ELR (cell line): ENCODE results near the gene SLC7A7.
"Not testable (repeated sequence)": the region's sequence is repeated elsewhere in the genome, so short reads cannot be mapped to it uniquely, and the experiment has no call there.

Source experiments
- DNase-seq: peaks from one replicate; pipeline ENCODE4 v3.0.0-alpha.2; 2015; ENCODE audit warnings: low read depth

The SLC7A7 gene

DNA sequence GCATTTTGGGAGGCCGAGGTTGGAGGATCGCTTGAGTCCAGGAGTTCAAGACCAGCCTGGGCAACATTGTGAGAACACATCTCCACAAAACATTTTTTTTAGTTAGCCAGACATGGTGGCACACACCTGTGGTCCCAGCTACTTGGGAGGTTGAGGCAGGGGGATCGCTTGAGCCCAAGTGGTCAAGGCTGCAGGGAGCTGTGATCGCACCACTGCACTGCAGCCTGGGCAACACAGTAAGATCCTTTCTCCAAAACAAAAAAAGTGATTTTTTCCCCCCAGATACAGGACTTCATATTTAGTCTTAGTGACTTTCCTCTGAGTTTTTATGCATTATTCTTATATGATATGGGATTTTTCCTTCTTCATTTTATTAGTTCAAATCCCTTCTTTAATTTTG is 28.6 kb downstream of the SLC7A7 start:
- no peak for DNase-seq

DNA sequence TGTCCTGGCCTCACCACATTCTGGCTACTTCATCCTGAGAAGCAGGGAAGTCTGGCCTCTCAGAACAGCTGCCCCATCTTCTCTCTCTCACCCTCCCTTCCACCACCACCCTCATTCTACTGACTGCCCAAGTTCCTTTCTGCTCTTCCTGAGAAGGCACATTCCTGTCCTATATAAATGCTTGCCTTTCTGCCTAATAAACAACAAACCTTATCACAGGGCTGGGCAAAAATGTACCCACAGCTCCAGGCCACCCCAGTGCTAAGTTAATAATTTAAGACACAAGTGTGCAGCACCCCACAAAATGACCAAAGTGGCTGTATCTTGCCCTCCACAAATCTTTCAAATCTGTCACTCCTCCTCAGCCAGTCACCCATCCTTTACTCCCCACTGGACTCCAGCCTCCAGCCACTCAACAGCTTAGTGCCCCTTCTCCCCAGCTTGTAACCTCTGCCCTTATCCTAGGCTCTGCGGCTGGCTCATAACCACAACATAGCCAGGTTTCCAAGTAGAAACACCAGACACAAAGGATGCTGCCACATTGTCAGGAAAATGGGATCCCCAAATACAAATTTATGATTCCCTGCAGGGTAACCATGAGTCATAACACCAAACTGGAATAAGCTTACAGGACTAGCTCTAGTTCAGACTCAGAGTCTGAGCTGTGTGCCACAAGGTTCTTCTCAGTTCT is 33.8 kb downstream of the SLC7A7 start:
- DNase-seq = peak; percentile 53

DNA sequence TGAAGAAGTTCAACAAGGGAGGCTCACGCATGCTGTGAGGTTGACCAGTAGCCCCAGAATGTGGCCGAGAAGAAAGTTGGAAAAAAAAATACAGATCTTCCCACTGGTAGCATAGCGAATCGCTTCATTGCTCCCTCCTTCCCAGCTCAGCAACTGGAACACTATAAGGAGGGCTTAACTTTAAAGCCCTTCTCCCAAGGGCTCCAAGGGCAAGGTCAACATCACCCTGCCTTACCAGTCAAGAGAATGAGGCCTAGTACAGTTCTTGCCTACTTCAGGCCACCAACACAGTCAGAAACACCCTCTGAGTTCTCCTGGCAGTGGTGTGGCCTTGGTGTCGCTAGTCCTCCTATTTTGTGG is 34.3 kb downstream of the SLC7A7 start:
- DNase-seq = no peak

DNA sequence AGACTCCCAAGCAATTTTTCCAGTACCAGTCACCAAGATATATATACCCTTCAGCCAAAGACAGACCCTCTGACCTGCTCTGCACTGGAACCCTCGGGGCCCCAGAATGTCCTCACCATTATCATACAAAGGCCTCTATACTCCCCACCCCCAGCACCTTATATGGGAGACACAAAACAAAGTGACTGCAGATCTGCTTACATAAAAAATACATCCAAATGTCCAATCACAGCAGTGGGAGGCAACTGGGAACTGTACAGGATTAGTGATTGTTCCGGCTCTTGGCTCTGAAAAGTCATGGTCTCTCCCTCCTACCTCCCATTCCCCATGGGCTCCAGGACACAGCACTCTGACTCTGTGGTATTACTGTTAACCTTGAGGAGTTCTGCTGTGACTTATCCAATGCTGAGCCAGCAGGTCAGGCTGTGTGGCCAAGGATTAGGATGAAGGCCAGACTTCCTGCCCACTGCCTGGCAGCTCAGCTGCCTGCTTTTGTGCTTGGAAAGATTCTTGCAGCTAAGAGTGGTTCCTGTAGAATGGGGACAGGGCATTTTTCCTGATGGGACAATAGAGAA is 35.0 kb downstream of the SLC7A7 start:
- no peak for DNase-seq

DNA sequence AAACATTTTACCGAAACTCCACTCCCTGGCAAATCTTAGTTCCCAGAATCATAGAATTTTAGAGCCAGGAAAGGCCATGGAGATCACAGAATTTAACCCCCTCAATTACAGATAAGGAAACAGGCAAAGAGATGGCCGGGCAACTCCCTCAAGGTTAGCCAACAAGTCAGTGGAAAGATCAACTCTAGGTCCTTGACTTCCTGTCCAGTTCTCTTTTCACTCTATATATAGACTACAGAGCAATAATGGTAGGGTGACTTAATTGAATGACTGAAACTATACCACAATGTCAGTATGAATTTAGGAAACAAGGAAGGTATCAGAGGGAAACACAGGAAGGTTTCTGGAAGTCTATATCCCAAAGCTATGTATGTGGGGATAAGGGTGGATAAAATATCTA is 37.2 kb downstream of the SLC7A7 start:
- DNase-seq = no peak

DNA sequence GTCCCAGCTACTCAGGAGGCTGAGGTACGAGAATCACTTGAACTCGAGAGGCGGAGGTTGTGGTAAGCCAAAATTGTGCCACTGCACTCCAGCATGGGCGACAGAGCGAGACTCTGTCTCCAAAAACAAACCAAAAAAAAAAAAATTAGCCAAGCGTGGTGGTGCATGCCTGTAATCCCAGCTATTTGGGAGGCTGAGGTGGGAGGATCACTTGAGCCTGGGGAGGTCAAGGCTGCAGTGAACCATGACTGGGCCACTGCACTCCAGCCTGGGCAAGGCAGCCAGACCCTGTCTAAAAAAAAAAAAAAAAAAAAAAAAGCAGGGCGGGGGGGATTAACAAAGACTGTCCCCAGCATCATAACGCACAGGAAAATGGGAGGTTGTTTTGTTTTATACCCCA is 38.4 kb downstream of the SLC7A7 start:
- DNase-seq = not testable (repeated sequence)

DNA sequence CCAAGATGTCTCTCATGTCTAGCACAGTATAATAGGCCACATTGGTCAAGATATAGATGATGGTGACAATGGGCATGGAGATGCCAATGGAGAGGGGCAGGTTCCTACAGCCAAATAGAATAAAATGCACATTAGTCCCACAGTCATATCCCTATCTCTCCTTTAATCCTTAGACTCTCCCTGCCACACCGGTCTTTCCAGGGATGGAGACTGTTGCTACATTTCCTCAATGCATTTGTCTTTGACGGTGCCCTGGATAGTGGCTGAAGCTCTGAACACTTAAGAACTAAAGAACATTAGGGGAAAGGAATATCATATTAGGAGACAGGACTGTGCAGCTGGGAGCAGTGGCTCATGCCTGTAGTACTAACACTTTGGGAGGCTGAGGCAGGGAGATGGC is 39.0 kb downstream of the SLC7A7 start:
- DNase-seq = no peak

DNA sequence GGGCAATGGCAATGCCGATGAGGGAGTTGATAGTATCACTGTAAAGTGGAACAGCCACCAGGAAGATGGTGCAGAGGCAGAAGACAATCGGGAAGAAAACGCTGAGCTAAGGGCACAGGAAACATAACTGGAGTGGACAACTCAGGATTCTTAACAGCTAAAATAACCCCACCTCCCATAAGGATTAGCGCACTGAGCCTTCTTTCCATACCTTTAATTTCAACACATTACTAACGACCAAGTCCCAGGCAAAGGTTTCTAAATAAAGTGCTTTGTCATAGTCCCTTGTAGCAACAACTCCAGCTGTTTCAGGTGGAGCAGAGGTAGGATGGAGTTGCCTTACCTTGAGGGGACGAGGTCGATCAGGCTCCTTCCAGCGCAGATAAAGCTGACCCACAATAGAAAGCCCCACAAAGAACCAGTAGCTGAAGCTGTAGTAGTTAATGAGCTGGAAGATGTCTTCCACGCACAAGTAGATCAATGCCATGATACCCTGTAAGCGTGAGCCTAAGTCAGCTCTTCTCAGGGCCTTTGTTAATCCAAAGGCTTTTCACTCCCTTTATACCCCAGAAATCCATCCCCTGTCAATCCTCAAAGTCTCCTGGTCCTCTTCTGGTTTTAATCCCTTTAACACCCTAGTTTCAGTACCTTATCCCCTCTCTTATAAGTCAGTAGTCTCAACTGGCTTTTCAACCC is 41.1 kb downstream of the SLC7A7 start:
- no peak for DNase-seq

DNA sequence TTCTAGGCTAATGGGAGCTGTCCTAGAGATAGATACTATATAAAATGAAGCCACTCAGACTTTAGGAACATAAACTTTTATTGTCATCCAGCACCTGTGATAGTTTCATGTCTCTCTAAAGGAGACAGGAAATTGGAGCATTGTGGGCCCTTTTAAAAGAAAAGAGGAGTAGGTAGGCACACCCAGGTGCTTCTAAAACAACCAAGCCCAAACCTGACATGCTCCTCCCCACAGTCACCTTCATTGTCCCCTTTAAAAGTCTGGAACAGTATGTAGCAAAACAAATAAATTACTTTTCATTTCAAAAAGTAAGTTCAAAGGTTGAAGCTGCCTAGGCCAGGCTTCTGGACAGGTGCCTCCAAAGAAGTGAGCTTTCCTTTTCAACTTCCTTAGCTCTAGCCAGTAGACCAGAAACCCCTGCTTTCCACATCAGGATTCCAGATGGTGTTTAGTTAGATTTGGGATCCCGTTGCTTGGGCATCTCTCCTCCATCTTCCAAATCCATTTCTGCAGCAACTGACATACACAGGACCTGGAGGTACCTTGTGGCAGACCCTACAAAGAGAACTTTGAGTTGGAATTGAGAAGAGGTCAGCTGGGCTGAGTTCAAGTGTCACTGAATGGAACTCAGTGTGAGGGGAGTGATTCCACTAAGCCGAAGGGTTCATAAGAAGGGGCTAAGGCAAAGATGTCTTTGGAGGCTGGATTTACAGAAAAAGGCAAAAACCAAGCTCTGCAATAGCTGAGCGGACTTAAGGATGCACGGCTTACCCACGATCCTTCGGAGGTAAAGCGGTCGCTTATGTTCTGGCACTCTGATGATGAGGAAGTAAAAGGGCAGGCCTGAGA is 41.8 kb downstream of the SLC7A7 start:
- no peak for DNase-seq

DNA sequence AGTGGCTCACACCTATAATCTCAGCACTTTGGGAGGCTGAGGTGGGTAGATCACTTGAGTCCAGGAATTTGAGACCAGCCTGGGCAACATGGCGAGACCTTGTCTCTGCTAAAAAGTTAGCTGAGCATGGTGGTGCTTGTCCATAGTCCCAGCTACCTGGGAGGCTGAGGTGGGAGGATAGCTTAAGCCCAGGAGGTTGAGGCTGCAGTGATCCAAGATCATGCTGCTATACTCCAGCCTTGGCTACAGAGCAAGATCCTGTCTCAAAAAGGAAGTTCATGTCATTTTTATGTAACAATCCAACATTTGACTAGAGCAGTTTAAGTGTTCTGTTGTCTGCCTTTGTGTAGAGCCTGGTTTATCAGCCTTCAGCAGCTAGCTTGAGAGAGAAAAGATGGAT is 42.5 kb downstream of the SLC7A7 start:
- no peak for DNase-seq

DNA sequence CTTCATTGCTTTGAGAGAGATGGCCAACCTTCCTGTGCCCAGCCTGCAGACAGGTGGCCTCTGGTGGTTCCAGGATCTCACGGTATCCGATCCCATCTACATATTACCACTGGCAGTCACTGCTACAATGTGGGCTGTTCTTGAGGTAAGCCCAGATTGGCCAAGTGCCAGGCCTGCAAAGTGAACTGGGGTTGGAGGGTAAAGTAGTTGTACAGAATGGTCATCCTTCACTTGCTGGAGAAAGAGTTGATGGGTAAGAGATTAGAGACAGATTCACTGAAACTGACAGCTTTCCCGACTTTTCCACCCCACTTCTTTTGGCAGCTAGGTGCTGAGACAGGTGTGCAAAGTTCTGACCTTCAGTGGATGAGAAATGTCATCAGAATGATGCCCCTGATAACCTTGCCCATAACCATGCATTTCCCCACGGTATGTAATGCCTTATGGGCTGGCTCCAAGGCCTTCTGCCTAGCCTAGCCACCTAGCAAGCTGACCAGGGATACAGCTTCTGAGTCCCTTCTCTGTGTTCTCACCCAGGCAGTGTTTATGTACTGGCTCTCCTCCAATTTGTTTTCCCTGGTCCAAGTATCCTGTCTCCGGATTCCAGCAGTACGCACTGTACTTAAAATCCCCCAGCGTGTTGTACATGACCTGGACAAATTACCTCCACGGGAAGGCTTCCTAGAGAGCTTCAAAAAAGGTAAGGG is 44.6 kb downstream of the SLC7A7 start:
- DNase-seq = no peak

DNA sequence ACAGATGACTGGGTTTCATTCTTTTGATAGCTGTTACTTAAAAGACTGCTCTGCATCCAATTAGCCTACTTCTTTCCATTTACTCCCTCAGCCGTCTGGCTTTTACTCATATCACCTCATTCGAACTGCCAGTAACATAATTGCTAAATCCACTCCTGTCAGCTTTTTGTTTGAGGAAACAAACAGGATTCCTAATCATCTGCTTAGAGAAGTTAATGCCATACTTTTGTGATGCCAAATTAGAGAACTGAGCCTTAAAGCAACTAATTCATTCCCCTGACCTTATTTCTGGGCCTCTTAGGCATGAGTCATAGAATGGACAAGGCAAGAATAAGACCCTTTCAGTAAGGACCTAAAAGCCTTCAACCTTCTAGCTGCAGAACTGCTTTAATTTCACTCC is 45.9 kb downstream of the SLC7A7 start:
- no peak for DNase-seq

DNA sequence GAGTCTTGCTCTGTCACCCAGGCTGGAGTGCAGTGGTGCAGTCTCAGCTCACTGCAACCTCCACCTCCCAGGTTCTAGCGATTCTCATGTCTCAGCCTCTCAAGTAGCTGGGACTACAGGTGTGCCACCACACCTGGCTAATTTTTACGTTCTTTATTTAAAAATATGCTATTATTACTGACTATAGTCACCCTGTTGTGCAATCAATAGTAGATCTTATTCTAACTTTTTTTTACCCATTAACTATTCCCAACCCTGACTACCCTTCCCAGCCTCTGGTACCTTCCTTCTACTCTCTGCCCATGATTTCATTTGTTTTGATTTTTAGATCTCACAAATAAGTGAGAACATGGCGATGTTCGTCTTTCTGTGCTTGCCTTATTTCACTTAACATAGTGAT is 46.3 kb downstream of the SLC7A7 start:
- no peak for DNase-seq

DNA sequence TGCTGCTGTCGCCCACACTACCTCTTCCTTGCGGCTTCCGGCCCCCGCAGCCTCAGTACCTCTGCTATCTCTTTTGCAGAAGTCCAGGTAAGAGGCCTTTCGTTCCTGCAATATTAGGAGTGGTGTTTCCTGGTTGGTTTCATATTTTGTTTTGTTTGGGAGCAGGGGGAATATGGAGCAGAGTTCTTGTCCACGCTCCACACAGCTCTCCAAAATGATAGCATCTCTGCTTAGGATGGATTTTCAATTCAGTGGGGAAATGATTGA is 48.0 kb downstream of the SLC7A7 start:
- no peak for DNase-seq

DNA sequence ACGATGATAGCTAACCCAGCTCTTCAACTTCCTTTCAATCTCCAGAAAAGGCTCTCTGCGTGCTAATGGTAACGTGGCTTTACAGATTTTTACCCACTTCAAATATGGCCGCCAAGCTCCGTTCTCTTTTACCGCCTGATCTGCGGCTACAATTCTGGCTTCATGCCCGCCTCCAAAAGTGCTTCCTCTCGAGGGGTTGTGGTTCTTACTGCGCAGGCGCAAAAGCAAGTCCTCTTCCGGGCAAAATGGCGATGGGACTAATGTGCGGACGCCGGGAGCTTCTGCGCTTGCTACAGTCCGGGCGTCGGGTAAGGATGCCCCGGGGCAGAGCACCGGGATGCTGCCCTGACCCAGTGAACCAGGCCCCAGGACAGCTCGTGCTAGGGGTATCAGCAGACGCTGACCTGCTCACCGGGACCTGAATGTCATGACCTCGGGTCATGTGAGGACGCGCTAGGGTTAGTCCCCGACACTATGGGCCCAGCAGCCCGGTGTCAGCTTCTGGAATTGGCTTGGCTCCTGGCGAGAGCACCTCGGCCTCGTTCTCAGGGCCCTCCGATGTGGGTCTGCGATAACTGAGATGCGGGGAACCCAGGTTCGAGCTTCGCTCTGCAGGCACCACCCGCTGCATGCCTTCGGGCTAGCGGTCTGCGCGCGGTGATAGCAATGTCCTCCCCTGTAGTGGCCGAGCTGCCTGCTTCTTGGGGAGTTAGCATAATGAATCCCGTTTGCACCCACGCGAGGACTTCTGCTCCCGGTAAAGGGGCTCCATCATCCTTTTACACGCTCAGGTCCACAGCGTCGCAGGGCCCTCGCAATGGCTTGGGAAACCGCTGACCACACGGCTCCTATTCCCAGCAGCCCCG is 48.5 kb downstream of the SLC7A7 start, which contains the start of gene OXA1L:
TSS of gene OXA1L (plus strand) at position 232 of the 866 bp plus-strand sequence. CDS start at position 246, 14 bp downstream.
- DNase-seq = peak; percentile 98

DNA sequence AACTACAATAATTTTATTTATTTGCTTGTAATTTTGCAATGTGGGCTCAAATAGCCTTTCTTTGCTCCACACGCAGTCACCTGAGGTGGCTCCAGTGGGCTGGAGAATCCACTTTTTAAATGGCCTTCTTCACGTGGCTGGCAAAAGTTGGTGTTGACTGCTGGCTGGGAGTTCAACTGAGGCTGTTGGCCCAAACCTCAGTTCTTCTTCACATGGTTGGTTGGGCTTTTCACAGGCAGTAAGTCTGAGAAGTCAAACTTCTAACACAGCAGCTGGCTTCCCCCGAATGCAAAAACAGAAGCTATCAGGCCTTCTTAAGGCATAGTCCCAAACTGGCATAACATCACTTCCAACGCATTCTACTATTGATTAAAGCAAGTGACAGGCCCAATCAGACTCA is 50.9 kb downstream of the SLC7A7 start:
- no peak for DNase-seq

DNA sequence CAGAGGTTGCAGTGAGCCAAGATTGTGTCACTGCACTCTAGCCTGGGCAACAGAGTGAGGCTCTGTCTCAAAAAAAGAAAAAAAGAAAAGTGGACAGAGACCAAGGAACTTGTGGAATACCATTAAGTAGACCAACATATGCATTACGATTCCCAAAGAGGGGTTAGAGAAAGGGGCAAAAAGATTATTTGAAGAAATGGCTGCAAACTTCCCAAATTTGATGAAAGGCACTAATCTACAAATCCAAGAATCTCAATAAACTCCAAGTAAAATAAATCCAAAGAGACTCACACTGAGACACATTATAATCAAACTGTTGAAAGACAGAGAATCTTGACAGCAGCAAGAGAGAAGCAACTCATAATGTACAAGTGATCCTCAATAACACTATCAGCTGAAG is 53.5 kb downstream of the SLC7A7 start:
- no peak for DNase-seq

DNA sequence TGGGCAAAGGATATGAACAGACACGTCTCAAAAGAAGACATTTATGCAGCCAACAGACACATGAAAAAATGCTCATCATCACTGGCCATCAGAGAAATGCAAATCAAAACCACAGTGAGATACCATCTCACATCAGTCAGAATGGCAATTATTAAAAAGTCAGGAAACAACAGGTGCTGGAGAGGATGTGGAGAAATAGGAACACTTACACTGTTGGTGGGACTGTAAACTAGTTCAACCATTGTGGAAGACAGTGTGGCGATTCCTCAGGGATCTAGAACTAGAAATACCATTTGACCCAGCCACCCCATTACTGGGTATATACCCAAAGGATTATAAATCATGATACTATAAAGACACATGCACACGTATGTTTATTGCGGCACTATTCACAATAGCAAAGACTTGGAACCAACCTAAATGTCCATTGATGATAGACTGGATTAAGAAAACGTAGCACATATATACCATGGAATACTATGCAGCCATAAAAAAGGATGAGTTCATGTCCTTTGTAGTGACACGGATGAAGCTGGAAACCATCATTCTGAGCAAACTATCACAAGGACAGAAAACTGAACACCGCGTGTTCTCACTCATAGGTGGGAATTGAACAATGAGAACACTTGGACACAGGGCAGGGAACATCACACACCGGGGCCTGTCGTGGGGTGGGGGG is 57.1 kb downstream of the SLC7A7 start:
- DNase-seq = not testable (repeated sequence)

DNA sequence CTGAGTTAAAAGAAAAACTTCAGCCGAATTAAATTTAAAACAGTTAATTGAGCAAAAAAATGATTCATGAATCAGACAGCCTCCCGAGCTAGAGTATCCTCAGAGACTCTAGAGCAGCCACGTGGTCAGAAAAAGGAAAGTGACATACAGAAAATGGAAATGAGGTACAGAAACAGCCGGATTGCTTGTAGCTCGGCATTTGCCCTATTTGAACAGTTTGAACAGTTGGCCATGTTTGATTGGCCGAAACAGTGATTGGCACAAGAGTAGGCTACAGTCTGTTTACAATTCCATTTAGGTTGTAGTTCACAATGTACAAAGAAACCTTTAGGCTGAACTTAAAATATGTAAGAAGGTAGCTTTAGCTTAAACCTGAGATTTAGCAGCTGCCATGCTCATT is 61.6 kb downstream of the SLC7A7 start:
- peak; percentile 13 for DNase-seq

DNA sequence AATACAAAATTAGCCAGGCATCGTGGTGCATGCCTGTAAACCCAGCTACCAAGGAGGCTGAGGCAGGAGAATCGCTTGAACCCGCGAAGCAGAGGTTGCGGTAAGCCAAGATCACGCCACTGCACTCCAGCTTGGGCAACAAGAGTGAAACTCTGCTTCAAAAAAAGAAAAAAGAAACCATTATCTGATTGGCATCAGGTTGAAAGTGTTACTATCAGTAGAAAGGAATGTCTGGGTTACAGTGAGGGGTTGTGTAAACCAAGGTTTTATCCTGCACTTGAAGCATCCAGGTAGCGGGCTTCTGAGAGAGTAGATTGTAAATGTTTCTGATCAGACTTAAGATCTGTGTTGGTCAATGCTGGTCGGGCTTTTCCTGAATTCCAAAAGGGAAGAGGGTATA is 62.8 kb downstream of the SLC7A7 start:
- DNase-seq = no peak

DNA sequence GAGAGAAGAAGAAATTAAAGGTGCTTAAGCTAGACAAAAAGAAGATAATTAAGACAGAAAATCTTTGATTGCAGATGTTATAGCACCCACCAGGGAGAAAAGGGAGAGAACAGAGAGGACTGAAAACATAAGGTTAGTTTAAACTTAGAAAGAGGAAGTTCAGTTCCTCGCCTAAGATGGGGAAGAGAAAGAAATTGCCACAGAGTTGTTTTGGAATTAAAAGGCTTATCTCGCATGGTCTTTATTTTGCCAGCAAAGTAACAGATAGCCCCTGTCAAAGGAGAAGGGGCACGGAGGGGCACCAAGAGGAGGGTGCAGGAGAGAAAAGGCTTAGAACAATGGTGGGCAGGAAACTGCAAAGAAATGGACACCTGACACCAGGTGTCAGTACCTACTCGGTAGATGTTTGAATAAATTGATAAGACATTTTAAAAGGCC is 66.6 kb downstream of the SLC7A7 start:
- no peak for DNase-seq
